Loucy (cell line): Measurements from ENCODE around the gene NID1.
"Not testable (repeated sequence)": the region's sequence is repeated elsewhere in the genome, so short reads cannot be mapped to it uniquely, and the experiment has no call there.

Experiments
- H2AFZ ChIP-seq: fragments of 200-600 bp; sonication (generic); 2 replicates; pipeline ENCODE4 v1.6.0; 2016; ENCODE audit warnings: antibody characterized with exemption, mild to moderate bottlenecking, low read length, moderate library complexity
- H3F3A ChIP-seq: fragments of 200-600 bp; 2 replicates; pipeline ENCODE4 v1.6.0; 2016; ENCODE audit warnings: antibody characterized with exemption, low read depth, mild to moderate bottlenecking
- H3K27me3 ChIP-seq: fragments of 200-600 bp; sonication (generic); 2 replicates; pipeline ENCODE4 v1.6.1; 2014; ENCODE audit warnings: low read length, mild to moderate bottlenecking; ENCODE audit not compliant: insufficient read depth, poor library complexity, severe bottlenecking
- H3K36me3 ChIP-seq: fragments of 200-600 bp; sonication (generic); 2 replicates; pipeline ENCODE4 v1.6.1; 2016; ENCODE audit warnings: low read length; ENCODE audit not compliant: insufficient read depth
- H3K4me1 ChIP-seq: fragments of 200-600 bp; sonication (generic); 2 replicates; pipeline ENCODE4 v1.5.1; 2014; ENCODE audit warnings: low read length, mild to moderate bottlenecking; ENCODE audit not compliant: insufficient read depth, poor library complexity, severe bottlenecking
- H3K4me2 ChIP-seq: fragments of 200-600 bp; sonication (generic); 2 replicates; pipeline ENCODE4 v1.6.0; 2014; ENCODE audit warnings: antibody characterized with exemption, low read length, low read depth, mild to moderate bottlenecking; ENCODE audit not compliant: poor library complexity, severe bottlenecking
- H3K4me3 ChIP-seq: fragments of 200-600 bp; sonication (generic); 2 replicates; pipeline ENCODE4 v1.5.1; 2014; ENCODE audit warnings: low read length, mild to moderate bottlenecking, mixed read lengths; ENCODE audit not compliant: poor library complexity, severe bottlenecking
- H3K79me2 ChIP-seq: fragments of 200-600 bp; sonication (generic); 2 replicates; pipeline ENCODE4 v1.6.1; 2014; ENCODE audit warnings: low read length; ENCODE audit not compliant: insufficient read depth
- H3K9ac ChIP-seq: fragments of 200-600 bp; sonication (generic); 2 replicates; pipeline ENCODE4 v1.6.0; 2014; ENCODE audit warnings: mild to moderate bottlenecking, low read depth, low read length, moderate library complexity; ENCODE audit not compliant: poor library complexity, severe bottlenecking
- H3K9me2 ChIP-seq: fragments of 200-600 bp; sonication (generic); replicated peaks from 2 replicates; pipeline ENCODE4 v1.6.1; 2016; ENCODE audit warnings: low read depth, low read length, mixed read lengths
- H3K9me3 ChIP-seq: fragments of 200-600 bp; sonication (generic); 2 replicates; pipeline ENCODE4 v1.6.1; 2014; ENCODE audit warnings: mild to moderate bottlenecking, antibody characterized with exemption, low read length, low read depth; ENCODE audit not compliant: insufficient read depth
- H4K20me1 ChIP-seq: fragments of 200-600 bp; sonication (generic); 2 replicates; pipeline ENCODE4 v1.6.0; 2014; ENCODE audit warnings: antibody characterized with exemption, low read length, mild to moderate bottlenecking; ENCODE audit not compliant: insufficient read depth, poor library complexity, severe bottlenecking
- CTCF ChIP-seq: fragments of 200-600 bp; sonication (generic); conservative IDR thresholded peaks from 2 replicates; pipeline ENCODE4 v1.5.1; 2014; ENCODE audit warnings: mild to moderate bottlenecking, antibody characterized with exemption, low read length
- EZH2phosphoT487 ChIP-seq: fragments of 200-600 bp; IDR thresholded peaks from 2 replicates; pipeline ENCODE4 v1.6.1; 2018; ENCODE audit warnings: antibody characterized with exemption, mild to moderate bottlenecking, moderate library complexity, borderline replicate concordance

Gene NID1

GRCh38 chr1:236098267-236098666 lies 33.4 kb upstream of the NID1 start:
- Histone ChIP-seq H2AFZ (no peak overlapping the region), H3K27me3 (no peaks in the 10 kb centered on the region), H4K20me1 (no peaks in the 10 kb centered on the region), H3K9me3 (peaks cover 4% of the 10 kb centered on the region; the same call in 1 of the 2 replicates), H3K9ac (no peak overlapping the region), H3K4me2 (no peak overlapping the region), H3K9me2 (no peaks in the 10 kb centered on the region), H3K4me1 (no peaks in the 10 kb centered on the region), H3K79me2 (no peaks in the 10 kb centered on the region), H3K36me3 (no peaks in the 10 kb centered on the region), H3F3A (no peaks in the 10 kb centered on the region), H3K4me3 (no peak overlapping the region)
- TF ChIP-seq EZH2phosphoT487 (no peak), CTCF (no peak)

GRCh38 chr1:236096660-236097482 lies 32.0 kb upstream of the NID1 start:
- not testable (repeated sequence) for H3F3A ChIP-seq, H3K9ac ChIP-seq, H3K4me2 ChIP-seq, H3K36me3 ChIP-seq, H3K9me2 ChIP-seq, H3K4me1 ChIP-seq, H4K20me1 ChIP-seq, H2AFZ ChIP-seq, H3K27me3 ChIP-seq, H3K79me2 ChIP-seq, H3K4me3 ChIP-seq, H3K9me3 ChIP-seq

- Histone ChIP-seq H3K4me1 (no peaks in the 10 kb centered on the region), H3K36me3 (no peaks in the 10 kb centered on the region), H3K9me2 (no peaks in the 10 kb centered on the region), H3K4me3 (no peak overlapping the region), H3F3A (no peaks in the 10 kb centered on the region), H3K4me2 (no peak overlapping the region), H3K79me2 (no peaks in the 10 kb centered on the region), H2AFZ (no peak overlapping the region), H3K9me3 (peaks cover 4% of the 10 kb centered on the region; the same call in 1 of the 2 replicates), H4K20me1 (no peaks in the 10 kb centered on the region), H3K27me3 (no peaks in the 10 kb centered on the region), H3K9ac (no peak overlapping the region)
- TF ChIP-seq CTCF (no peak), EZH2phosphoT487 (no peak)
Measured at GRCh38 chr1:236095705-236096520, 31.0 kb upstream of the NID1 start.
